Suprapubic skin (tissue), 4 donors: ENCODE results near the gene NPEPL1.

Source experiments
- POLR2A ChIP-seq, 2 donors: fragments of 450-650 bp; IDR thresholded peaks; one replicate each; pipeline ENCODE4 v1.6.1; 2017; ENCODE audit warnings: antibody characterized with exemption in 2 of 2, mild to moderate bottlenecking in 2 of 2, moderate library complexity in 2 of 2
- POLR2AphosphoS5 ChIP-seq, 3 donors: sonication (generic); formaldehyde crosslinking; IDR thresholded peaks; one replicate each; pipeline ENCODE4 v1.6.1; 2017; ENCODE audit warnings: antibody characterized with exemption in 3 of 3
- TF ChIP-seq, protein P1 (sequence below), 2 donors: fragments of 200-600 bp in 1 of 2; fragments of 450-650 bp in 1 of 2; sonication (generic) in 1 of 2; IDR thresholded peaks; one replicate each; pipeline ENCODE4 v1.5.1; 2016 to 2019; ENCODE audit warnings: antibody characterized with exemption in 2 of 2, mild to moderate bottlenecking in 1 of 2, moderate library complexity in 1 of 2

GRCh38 chr20:58691773-58692578 lies 624 bp upstream of the NPEPL1 start:
- TF ChIP-seq POLR2AphosphoS5 (IDR thresholded peaks at IDR 0.05) (no peak), POLR2A (IDR thresholded peaks at IDR 0.05) (no peak)
- TF ChIP-seq, protein P1, sequence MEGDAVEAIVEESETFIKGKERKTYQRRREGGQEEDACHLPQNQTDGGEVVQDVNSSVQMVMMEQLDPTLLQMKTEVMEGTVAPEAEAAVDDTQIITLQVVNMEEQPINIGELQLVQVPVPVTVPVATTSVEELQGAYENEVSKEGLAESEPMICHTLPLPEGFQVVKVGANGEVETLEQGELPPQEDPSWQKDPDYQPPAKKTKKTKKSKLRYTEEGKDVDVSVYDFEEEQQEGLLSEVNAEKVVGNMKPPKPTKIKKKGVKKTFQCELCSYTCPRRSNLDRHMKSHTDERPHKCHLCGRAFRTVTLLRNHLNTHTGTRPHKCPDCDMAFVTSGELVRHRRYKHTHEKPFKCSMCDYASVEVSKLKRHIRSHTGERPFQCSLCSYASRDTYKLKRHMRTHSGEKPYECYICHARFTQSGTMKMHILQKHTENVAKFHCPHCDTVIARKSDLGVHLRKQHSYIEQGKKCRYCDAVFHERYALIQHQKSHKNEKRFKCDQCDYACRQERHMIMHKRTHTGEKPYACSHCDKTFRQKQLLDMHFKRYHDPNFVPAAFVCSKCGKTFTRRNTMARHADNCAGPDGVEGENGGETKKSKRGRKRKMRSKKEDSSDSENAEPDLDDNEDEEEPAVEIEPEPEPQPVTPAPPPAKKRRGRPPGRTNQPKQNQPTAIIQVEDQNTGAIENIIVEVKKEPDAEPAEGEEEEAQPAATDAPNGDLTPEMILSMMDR (IDR thresholded peaks at IDR 0.05) = no peak
